ENCODE data around the gene CYTH4.
"Not testable (repeated sequence)": the region's sequence is repeated elsewhere in the genome, so short reads cannot be mapped to it uniquely, and the experiment has no call there.

Gene CYTH4

GRCh38 chr22:37311761-37312312, 29.5 kb downstream of the CYTH4 start:
- FAIRE-seq, result no peak

- no peak for FAIRE-seq
Observed at GRCh38 chr22:37312549-37313183, 30.4 kb downstream of the CYTH4 start.

- FAIRE-seq, result no peak
Observed at GRCh38 chr22:37313376-37314314, 31.3 kb downstream of the CYTH4 start.

- no peak for FAIRE-seq
Observed at GRCh38 chr22:37314315-37315074, 32.2 kb downstream of the CYTH4 start.

- FAIRE-seq, result no peak
Observed at GRCh38 chr22:37316405-37316804, 34.1 kb downstream of the CYTH4 start.

- FAIRE-seq, result no peak
Observed at GRCh38 chr22:37316875-37317371, 34.6 kb downstream of the CYTH4 start.

- FAIRE-seq, result no peak
Observed at GRCh38 chr22:37317698-37318210, 35.4 kb downstream of the CYTH4 start.

GRCh38 chr22:37318364-37319109, 36.2 kb downstream of the CYTH4 start:
- no peak for FAIRE-seq

- FAIRE-seq, result no peak
Observed at GRCh38 chr22:37319469-37319868, 37.2 kb downstream of the CYTH4 start.

GRCh38 chr22:37320726-37321677, 38.7 kb downstream of the CYTH4 start:
- no peak for FAIRE-seq

GRCh38 chr22:37324340-37325038, 42.2 kb downstream of the CYTH4 start:
- FAIRE-seq, result no peak

GRCh38 chr22:37325039-37325395, 42.7 kb downstream of the CYTH4 start:
- no peak for FAIRE-seq

GRCh38 chr22:37326726-37327125, 44.4 kb downstream of the CYTH4 start:
- no peak for FAIRE-seq

GRCh38 chr22:37328017-37328416, 45.7 kb downstream of the CYTH4 start:
- FAIRE-seq, result no peak

GRCh38 chr22:37328538-37329237, 46.4 kb downstream of the CYTH4 start:
- FAIRE-seq, result not testable (repeated sequence)

- FAIRE-seq, result no peak
Observed at GRCh38 chr22:37329238-37330140, 47.2 kb downstream of the CYTH4 start.

- FAIRE-seq, result no peak
Observed at GRCh38 chr22:37330200-37331033, 48.1 kb downstream of the CYTH4 start.

Measured in endometrium (tissue), 2 donors.